ENCODE data around the gene WDR35.
A peak's percentile ranks its signal among the peaks of the same experiment; 100 is the strongest.
"Not testable (repeated sequence)": the region's sequence is repeated elsewhere in the genome, so short reads cannot be mapped to it uniquely, and the experiment has no call there.

WDR35 gene

DNA sequence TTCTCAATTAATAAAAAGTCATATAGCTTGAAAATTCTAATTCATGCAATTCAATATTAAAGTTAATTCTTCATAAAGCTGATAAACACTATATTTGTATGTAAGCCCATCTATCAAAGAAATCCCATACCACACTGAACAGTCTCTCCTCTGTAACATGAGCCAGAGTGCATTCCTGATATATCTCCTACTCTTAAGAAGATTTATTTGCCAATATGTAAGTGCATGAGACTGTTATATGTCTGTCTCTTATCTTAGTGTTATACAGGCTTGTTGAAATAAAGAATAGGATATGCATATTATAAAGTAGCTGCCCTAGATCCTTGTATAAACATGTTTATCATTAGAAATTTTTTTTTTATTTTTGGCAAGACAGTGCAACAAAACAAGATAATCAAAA, 47.7 kb downstream of the WDR35 start:
- DNase-seq (ENCODE audit: low read depth in 2 of 2, low spot score in 1 of 2) = no peak

DNA sequence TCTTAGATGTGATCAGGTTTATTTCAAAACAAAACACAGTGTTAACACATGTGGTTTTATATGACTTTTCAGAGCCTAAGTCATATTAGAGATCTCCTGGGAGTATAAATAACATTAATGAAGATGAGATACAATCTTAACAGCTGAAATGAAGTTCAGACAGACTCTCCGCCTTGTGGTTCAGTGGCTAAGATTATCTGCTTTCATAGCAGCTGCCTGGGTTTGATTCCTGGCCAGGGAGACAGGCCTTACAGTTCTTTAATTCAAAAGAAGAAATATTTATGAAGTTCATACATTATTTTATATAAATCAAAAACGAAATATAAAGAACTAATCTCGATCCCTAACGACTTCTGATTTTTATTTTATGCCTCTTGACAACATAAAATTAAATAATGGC, 52.9 kb downstream of the WDR35 start:
- no peak for DNase-seq (ENCODE audit: low read depth in 2 of 2, low spot score in 1 of 2)

DNA sequence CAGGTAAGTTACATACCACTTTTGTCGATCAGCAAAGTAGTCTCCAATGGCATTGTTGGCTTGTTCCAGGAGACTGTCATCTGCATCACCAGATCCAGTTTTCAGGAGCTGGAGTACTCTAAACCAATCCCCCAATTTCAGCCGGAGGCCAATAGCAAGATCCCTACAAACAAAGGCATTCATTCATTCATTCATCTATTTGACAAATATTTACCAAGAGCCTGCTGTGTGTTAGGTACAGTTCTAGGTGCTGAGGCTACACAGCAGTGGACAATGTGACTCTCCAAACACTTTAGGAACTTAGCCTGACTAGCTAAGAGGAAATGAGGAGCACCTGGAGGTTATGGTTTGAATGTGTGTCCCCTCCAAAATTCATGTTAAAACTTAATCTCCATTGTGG, 53.7 kb downstream of the WDR35 start:
- no peak for DNase-seq (ENCODE audit: low read depth in 2 of 2, low spot score in 1 of 2)

DNA sequence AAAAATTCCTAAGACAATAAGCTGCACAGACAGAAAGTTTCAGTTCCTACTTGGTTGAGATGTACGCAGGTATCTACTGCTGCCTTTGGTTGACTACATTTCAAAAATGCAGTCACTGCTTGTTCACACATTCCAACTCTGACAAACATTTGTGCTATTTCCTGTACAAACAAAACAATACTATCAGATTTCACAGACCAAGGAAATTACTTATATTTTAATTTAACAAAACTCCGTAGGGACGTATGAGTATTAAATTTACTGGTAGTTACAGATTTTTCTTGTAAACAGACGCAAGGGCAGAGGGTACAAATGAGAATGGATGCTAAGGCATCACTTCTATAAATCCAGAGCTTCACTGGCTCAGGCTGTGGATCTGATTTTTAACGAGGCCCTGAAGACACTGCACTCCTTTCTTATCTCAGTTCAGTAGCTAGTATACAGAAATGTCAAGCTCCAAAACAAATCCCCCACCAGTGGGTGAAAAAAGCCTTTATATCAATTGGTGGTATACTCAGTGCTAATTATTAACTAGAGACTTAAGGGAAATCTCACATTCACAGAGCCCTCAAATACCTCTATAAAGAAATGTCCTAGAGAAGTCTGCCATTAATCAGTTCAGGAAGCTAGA, 56.4 kb downstream of the WDR35 start:
- no peak for DNase-seq (ENCODE audit: low read depth in 2 of 2, low spot score in 1 of 2)

DNA sequence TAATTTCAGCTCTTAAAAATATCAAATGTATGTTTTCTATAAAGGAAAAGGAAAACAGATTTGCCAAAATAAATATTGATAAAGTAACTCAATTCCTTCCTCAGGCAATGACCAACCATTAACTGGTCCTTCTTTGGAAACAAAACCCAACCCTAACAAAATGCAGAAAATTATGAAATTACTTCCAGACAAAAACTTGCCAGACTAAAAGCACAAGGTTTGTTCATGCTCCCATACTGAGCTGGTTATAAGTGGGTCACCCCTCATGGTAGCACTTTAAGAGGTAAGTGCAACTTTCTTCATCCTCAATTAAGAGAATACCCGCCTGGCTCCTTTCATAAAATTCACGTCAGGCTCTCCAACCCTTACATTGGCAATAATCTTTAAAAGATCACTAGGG, 57.0 kb downstream of the WDR35 start:
- DNase-seq (ENCODE audit: low read depth in 2 of 2, low spot score in 1 of 2) = no peak

DNA sequence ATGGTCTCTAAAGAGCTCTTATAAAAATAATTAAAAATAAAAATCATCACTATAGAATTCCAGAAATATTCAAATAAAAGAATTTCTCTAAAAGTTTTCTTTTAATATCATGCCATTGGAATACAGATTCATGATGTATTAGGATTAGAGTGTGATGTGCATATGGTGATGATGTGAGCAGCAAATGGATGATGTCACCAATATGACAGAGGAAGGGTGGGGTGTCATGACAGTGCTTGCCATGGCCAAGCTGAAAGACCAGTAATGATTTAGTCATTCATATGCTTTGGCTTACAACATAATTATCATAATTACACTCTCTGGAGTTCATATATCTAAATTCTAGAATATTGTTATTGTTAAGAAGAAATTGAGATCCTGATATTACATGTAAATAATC, 60.7 kb downstream of the WDR35 start:
- no peak for DNase-seq (ENCODE audit: low read depth in 2 of 2, low spot score in 1 of 2)

DNA sequence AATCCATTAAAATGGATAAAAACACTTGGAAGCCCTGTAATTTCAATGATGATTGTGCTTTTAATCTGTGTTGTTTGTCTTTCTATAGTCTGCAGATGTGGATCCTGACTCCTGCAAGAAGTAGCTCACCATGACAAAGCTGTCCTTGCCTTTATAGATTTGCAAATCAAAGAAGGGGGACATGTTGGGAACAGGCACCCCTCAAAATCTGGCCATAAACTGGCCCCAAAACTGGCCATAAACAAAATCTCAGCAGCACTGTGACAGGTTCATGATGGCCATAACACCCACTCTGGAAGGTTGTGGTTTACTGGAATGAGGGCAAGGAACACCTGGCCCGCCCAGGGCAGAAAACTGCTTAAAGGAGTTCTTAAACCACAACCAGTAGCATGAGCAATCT, 62.1 kb downstream of the WDR35 start:
- DNase-seq (ENCODE audit: low read depth in 2 of 2, low spot score in 1 of 2) = not testable (repeated sequence)

DNA sequence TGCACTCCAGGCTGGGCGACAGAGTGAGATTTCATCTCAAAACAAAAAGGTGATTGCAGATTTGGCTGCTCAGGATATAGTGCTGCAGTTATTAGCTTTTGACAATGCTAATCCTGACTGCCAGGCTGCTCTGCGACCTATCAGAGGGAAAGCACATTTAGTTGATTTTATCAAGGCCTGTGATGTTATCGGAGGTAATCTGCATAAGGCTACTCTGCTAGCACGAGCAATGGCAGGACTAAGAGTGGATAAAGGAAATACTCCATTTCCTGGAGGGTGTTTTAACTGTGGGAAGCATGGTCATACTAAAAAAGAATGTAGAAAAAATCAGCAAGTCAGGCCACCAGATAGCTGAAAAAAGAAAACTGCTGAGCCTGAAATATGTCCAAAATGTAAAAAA, 65.4 kb downstream of the WDR35 start:
- DNase-seq (ENCODE audit: low read depth in 2 of 2, low spot score in 1 of 2) = not testable (repeated sequence)

DNA sequence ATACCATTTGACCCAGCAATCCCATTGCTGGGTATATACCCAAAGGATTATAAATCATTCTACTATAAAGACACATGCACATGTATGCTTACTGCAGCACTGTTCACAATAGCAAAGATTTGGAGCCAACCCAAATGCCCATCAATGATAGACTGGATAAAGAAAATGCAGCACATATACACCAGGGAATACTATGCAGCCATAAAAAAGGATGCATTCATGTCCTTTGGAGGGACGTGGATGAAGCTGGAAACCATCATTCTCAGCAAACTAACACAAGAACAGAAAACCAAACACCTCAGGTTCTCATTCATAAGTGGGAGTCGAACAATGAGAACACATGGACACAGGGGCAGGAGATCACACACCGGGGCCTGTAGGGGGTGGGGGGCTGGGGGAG, 67.7 kb downstream of the WDR35 start:
- DNase-seq (ENCODE audit: low read depth in 2 of 2, low spot score in 1 of 2) = not testable (repeated sequence)

DNA sequence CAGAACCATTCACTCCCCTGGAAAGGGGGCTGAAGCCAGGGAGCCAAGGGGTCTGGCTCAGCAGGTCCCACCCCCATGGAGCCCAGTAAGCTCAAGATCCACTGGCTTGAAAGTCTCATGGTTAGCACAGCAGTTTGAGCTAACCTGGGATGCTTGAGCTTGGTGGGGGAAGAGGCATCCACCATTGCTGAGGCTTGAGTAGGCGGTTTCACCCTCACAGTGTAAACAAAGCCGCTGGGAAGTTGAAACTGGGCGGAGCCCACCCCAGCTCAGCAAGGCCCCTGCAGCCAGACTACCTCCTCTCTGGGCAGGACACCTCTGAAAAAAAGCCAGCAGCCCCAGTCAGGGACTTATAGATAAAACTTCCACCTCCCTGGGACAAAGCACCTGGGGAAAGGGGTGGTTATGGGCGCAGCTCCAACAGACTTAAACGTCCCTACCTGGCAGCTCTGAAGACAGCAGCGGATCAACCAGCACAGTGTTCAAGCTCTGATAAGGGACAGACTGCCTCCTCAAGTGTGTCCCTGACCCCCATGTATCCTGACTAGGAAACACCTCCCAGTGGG, 73.4 kb downstream of the WDR35 start:
- no peak for DNase-seq (ENCODE audit: low read depth in 2 of 2, low spot score in 1 of 2)

DNA sequence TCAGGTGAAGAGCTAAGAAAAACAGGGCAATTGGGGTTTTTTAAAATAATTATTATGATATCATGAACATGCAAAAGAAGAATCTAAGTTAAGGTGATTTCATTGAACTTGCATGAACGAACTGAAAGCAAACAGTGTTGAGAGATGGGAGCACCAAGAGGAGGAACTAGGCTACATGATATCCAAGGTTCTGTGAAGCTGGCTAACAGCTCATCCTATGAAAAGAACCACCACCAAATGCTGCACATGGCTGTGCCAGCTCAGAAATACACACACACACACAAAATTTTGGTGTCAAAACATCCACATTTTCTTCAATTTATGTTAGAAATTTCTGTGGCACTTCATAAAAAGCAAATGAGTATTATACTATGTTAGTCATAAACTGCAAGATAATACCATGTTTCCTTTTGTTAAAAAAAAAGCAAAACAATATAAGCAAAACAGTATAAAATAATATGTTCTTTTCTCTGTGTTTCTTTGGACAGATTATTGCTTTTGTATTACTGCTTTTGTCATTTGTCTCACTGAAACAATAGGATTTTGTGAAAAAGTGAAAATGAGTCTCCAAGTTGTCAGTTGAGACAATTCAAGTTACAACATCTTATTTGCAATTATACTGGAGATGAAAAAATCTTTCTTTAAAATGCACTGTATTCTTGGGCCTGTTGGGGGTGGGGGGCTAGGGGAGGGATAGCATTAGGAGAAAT, 75.5 kb downstream of the WDR35 start:
- no peak for DNase-seq (ENCODE audit: low read depth in 2 of 2, low spot score in 1 of 2)

DNA sequence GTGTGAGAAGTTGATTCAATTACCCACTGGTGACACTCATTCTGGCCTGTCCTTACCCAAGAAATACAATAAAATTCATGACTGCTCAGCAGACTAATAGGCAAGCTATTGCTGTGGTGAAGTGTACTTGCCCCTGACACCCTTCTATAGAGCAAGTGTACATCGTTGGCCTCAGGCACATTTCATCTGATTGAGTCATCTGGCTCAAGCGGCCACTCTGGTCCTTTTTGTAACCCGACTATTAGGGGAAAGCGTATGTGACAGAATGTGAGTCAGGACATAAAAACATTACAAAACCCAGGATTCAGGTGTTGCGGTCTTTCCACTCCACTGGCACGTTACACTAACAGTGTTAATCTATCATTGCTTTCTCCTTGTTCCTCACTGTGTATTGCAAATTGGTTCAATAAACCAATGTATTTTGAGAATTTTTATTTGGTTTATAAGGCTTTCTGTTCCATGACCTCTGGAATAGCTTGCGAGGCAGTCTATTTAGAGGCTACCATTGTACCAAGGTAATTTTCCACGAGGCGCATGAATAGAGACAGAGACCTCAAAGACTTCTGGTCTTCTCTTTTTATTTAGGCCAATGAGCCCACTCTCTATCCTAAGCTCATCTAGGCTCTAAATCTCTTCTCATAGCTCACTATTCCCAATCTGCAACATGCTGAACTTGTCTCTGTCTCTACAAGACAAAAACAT, 77.9 kb downstream of the WDR35 start:
- DNase-seq (ENCODE audit: low read depth in 2 of 2, low spot score in 1 of 2) = no peak

DNA sequence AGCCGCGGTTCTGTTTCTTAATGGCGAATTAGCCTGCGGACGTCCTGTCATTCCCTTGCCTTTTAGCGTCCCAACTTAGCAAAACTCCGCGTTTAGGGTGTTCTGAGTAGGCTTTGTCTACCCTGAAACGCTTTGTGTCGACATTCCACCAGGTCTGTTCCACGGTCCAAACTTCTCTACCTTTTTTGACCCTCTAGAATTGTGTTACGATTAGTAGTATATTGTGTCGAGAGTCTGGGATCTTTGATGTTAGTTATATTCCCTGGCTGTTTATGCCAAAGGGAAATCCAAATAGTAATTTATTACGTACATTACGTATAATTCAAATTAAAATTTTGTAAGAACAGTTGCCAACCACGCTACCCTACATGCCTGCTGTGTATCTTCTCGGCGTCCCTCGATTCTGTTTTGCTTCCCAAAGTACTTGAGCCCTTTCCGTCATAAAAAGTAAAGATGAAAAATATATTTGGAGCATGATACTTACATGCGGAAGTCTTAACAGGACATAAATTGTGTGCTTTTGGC, 87.6 kb downstream of the WDR35 start:
- DNase-seq (ENCODE audit: low read depth in 2 of 2, low spot score in 1 of 2) = no peak

DNA sequence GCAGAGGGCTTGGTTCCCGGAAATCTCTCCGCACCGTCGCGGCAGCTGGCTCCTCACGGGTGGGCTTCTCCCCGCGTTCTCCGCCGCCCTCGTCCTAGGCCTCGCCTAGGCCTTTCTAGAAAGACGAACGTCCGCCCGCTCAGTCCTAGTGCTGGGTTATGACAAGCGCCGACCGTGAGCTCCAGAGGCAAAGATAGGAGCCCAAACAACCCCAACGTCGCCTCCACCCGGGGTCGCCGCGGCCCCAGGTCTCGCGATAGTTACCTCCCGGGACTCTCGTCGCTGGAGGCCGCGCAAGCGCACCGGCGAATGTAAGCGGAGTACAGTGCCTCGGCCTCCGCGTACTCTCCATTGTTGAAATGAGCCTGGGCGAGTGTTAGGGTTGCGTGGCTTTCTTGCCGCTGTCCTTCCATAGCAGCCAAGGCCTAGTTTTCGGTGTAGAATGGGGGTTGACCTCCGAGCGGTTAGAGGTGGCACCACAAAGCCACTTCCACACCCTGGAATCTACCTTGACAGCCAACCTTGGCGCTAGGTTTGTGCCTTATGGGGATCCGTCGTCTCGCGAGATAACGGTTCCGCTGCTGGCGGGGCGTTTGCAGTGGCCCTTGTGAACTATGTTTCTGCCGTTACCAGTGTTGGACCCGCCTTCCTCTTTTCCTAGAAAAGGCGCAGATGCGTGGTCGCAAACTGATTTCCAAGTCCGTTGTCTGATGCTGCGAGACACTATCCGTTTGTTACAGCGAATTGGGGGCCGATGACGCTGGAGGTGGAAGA, 88.3 kb downstream of the WDR35 start, which contains the start of gene TTC32:
TTC32 (minus strand) TSS at position 542 of the 774 bp plus-strand sequence; CDS start at position 413, 129 bp downstream.
- DNase-seq (ENCODE audit: low read depth in 2 of 2, low spot score in 1 of 2) = peak; percentile 88 to 89

DNA sequence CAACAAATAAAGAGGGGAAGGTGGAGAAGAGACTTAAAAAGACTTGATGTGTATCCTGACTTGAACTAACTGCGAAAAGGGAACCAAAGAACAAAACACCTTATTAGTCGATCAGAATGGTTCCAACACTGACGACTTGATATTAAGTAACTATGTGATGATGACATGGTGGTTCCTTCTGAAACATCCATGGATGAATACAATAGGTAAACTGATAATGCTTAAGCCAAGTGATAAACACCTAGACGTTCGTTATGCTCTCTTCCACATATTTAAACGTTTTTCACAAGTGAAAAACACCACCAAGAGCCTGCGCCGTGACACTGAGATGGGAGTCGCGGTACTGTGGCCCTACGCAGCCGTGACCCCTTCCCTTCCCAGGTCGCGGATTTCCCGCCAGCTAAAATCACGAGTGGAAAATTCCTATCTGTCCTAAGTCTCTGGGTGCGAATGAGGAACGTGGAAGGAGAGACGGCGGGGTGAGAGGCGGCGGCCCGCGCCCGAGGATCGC, 88.9 kb downstream of the WDR35 start:
- DNase-seq (ENCODE audit: low read depth in 2 of 2, low spot score in 1 of 2) = no peak

DNA sequence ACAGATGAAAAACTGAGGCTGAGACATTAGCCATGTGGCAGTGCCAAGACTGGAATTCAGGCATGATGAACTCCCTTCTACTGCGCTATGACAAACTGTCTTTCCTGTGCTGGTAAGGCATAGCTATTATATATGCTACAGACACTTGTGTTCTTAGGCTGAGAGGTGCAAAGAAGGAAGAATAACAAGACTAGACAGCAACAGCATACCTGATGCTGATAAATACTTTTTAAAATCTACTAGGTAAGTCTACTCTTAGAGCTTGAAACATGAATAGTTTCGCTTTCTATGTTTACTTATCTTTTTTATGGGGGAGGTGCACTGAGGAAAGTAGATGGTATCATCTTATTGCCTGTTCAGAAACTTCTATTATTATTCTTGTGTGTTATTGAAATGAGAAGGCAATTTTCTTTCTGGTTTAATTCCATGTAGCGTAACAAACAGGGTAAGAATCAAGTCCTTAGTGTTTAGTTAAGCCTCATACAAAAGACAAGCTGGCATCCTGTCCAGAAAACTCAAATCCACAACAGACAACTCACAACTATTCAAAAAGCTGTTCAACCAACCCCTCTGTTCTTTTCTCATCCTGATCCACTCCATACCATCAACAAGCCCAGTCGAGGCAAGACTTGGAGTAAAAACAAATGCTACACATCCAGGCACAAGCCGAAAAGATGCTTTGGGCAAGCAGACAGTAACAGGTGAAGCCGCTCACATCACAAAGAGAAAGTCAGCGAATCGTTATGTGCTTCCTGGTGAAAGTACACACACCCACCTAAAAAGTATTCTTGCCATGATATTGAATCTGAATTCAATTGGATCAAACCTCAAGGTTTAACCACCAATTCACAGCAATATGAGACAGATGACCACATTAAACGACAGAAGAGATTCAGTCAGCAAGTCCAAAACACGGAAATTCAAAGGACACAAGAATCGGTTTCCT, 89.6 kb downstream of the WDR35 start:
- DNase-seq (ENCODE audit: low read depth in 2 of 2, low spot score in 1 of 2) = peak in 1 of 2 donors; percentile 4

DNA sequence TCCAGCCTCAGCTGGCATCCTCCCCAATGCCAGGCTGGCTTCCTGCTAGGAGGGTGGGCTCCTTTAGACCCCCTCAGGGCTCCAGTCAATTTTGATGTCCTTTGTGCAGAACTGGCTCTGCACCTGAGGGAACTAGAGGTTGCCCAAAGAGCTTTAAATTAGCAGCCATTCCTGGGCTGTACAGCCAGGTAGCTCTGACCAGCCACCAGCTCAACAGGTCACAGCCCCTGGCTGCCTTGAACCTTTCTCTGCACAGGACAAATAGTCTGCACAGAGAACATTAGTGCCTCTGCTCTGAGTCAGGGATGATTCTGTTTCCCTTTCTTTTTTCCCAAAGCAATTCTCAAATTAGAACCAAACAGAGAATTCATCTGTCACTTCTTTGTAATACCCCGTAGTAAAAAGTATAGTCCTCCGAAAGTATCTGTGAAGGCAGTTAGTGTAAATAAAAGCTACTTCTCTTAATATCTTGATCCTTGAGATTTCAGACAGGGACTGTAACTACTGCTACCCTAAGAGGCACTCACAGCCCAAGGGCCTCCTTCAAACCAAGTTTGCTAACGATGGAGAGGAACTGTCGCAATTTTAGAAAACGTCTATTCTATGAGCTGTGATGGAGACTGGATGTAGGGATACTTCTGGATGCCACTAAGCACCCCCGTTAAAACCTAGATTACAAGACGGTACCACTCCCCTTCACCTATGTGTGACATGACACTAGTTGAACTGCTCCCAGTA, 91.1 kb downstream of the WDR35 start:
- no peak for DNase-seq (ENCODE audit: low read depth in 2 of 2, low spot score in 1 of 2)

DNA sequence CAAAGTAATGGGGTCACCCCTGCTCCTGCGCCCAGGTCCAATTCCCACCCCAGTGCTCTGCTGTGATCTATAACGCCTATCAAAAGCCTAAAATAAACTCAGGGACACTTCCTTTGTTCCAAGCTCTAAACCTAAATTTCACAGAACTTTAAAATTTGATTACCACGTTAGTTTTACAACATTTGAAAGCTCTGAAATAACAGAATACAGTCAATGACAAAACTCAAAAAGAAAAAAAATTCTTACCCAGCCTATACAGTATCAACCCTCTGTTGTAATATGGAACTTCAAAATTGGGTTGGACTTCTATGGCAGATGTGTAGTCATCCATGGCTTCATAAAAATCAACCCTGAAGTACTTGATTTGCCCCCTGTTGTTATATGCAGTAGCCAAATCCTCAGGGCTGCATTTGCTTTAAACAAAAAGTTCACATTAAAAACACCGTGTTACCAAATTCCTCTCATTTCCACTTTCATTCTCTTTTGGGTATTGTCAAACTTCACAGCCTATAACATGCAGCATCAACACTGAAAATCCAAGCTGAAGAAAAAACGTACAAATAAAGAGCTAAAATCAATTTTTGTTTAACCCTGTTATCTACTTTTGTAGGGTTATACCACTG, 92.2 kb downstream of the WDR35 start:
- no peak for DNase-seq (ENCODE audit: low read depth in 2 of 2, low spot score in 1 of 2)

Measured in stimulated activated CD8-positive, alpha-beta memory T cell treated with anti-CD3 and anti-CD28 coated beads, Interleukin-4, amount 100 ng/mL, for 1 hour (primary cell).